GM12872 (cell line): ENCODE measurements around the gene DOC2A.
A peak's percentile ranks its signal among the peaks of the same experiment; 100 is the strongest.

Experiments used
- TF ChIP-seq, protein P1 (sequence below): IDR thresholded peaks from 3 replicates; pipeline ENCODE4 v1.5.1; 2011; ENCODE audit warnings: low read depth, mild to moderate bottlenecking, low read length, moderate library complexity; ENCODE audit not compliant: insufficient read depth

Gene DOC2A

GRCh38 chr16:30010844-30011713, at the start of gene DOC2A:
TSS of gene DOC2A (minus strand) at chr16:30011027. CDS start at chr16:30010222, 805 bp downstream.
- TF ChIP-seq, protein P1, sequence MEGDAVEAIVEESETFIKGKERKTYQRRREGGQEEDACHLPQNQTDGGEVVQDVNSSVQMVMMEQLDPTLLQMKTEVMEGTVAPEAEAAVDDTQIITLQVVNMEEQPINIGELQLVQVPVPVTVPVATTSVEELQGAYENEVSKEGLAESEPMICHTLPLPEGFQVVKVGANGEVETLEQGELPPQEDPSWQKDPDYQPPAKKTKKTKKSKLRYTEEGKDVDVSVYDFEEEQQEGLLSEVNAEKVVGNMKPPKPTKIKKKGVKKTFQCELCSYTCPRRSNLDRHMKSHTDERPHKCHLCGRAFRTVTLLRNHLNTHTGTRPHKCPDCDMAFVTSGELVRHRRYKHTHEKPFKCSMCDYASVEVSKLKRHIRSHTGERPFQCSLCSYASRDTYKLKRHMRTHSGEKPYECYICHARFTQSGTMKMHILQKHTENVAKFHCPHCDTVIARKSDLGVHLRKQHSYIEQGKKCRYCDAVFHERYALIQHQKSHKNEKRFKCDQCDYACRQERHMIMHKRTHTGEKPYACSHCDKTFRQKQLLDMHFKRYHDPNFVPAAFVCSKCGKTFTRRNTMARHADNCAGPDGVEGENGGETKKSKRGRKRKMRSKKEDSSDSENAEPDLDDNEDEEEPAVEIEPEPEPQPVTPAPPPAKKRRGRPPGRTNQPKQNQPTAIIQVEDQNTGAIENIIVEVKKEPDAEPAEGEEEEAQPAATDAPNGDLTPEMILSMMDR = no peak

DNA sequence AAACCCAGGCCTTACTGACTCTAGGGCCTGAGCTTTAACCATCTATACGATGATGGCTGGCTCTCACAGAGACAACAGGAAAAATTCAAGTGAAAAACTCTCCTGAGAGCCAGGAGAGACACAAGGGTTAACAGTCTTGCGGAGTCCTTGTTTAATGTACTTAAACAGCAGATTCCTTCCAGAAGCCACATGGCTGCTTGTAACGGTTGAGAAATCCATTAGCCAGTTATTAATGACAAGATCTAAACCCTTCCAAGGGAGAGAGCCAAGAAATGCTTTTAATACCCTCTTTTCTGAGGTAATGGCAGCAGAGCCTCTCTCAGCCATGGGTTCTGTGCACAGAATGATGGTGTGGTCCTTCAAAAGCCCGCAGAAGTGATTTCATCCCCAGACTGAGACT, 49.5 kb upstream of the DOC2A start:
- TF ChIP-seq, protein P1 = no peak

DNA sequence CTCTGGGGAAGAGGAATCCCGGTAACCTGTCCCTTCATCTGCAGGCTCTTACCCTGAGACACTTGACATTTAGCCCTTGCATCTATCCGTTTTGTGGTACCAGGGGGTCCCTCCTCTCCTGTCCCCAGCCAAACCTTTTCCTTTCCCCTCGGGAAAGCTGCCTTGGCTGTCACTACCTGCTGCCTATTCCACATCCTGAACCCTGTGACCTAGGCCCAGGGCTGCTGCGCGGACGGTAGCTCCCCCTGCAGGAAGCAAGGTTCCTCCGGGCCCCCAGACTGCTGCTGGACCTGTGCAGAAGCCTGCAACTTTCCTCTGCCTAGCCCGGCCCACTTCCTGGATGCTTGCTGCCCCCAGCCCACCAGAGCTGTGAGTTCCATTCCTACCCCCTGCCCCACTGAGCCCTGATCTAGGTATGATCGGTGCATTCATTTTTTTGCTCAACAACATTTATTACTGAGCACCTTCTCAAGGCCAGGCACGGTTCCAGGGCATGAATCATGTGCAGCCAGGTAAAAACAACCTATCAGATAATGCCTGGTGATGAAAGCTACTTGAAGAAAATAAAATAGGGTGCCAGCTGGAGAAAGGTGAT, 44.2 kb upstream of the DOC2A start:
- TF ChIP-seq, protein P1 = peak; percentile 77

- TF ChIP-seq, protein P1 = no peak
Measured at GRCh38 chr16:30054451-30054850, 43.6 kb upstream of the DOC2A start.

- TF ChIP-seq, protein P1 = no peak
Measured at GRCh38 chr16:30053376-30054015, 42.7 kb upstream of the DOC2A start.

DNA sequence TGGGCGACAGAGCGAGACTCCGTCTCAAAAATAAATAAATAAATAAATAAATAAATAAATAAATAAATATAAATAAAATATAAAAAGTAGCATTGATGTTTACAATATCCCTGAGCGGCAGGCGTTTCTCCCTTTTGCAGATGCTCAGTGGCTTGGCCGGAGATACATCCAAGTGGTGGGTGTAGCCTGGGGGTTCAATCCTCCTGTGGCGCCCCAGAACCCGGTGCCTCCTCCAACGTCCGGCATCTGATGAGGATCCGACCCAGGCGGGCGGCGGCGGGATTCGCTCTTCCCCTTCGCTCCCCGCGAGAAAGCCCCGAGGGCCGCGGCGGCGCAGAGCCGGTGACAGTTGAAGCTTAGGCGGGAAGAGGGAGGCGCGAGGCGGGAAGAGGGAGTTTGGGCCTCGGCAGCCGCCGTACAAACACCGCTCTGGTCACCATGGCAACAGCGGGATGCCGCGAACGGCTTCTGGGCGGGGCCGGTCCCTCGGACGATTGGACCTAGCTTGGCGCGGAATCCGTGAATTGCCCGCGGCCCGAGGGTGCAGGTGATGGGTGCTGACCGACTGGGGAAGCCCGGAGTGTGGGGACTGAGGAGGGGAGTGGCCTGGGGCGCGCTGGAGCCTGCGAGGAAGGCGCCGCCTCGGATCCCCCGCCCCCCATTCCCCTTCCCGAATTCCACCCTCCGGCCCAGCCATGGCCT, 42.0 kb upstream of the DOC2A start:
- TF ChIP-seq, protein P1 = no peak

DNA sequence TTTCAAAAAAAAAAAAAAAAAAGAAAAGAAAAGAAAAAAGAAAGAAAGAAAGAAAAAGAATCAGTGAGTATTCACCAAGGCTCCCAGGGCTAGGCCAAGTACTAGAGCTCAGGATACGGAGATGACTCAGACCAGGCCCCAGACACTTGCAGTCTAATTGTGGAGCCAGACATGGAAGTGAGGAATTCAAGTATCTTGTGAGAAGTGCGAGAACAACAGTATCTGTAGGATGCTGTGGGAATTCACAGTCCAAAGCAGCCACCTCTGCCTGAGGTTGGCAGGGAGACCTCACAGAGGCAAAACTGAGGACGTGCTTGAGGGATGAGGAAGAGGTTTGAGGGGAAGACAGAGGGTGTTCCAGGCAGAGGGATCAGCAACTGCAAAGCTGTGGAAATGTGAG, 40.7 kb upstream of the DOC2A start:
- TF ChIP-seq, protein P1 = no peak
